NOMO-1 treated with DMSO at 0.1 percent for 48 hours (cell line): ENCODE data around the gene STYK1.
"Not testable (repeated sequence)": the region's sequence is repeated elsewhere in the genome, so short reads cannot be mapped to it uniquely, and the experiment has no call there.

Experiments used
- DNase-seq: peaks from one replicate; lab custom pipeline; 2025; ENCODE audit not compliant: unreplicated experiment; lab: John Stamatoyannopoulos, UW

STYK1 gene

GRCh38 chr12:10621278-10621677 lies 52.6 kb downstream of the STYK1 start:
- no peak for DNase-seq

- DNase-seq: no peak
These were observed 53.6 kb downstream of the STYK1 start for GRCh38 chr12:10620078-10620779.

GRCh38 chr12:10618338-10618987 lies 55.4 kb downstream of the STYK1 start:
- no peak for DNase-seq

- DNase-seq: no peak
These were observed 56.0 kb downstream of the STYK1 start for GRCh38 chr12:10617863-10618262.

- no peak for DNase-seq
These were observed 58.3 kb downstream of the STYK1 start for GRCh38 chr12:10615532-10615931.

GRCh38 chr12:10614056-10614370 lies 59.8 kb downstream of the STYK1 start:
- no peak for DNase-seq

- DNase-seq: peak; percentile 93
These were observed 60.4 kb downstream of the STYK1 start, which contains the start of gene MAGOHB for GRCh38 chr12:10613349-10614055. MAGOHB (minus strand) TSS chr12:10613609; CDS start chr12:10613532, 77 bp downstream.

- peak; percentile 49 for DNase-seq
These were observed 60.9 kb downstream of the STYK1 start for GRCh38 chr12:10612984-10613348.

- DNase-seq: no peak
These were observed 61.7 kb downstream of the STYK1 start for GRCh38 chr12:10612110-10612509.

- DNase-seq: not testable (repeated sequence)
These were observed 62.6 kb downstream of the STYK1 start for GRCh38 chr12:10611258-10611657.

- DNase-seq: no peak
These were observed 63.7 kb downstream of the STYK1 start for GRCh38 chr12:10610188-10610587.

GRCh38 chr12:10607885-10608458 lies 65.9 kb downstream of the STYK1 start:
- DNase-seq: peak; percentile 3

- no peak for DNase-seq
These were observed 72.0 kb downstream of the STYK1 start for GRCh38 chr12:10601860-10602259.

GRCh38 chr12:10600988-10601387 lies 72.9 kb downstream of the STYK1 start:
- no peak for DNase-seq

GRCh38 chr12:10595881-10596280 lies 78.0 kb downstream of the STYK1 start:
- no peak for DNase-seq

GRCh38 chr12:10590966-10591365 lies 82.9 kb downstream of the STYK1 start:
- no peak for DNase-seq

GRCh38 chr12:10584415-10584814 lies 89.4 kb downstream of the STYK1 start:
- DNase-seq: no peak

- no peak for DNase-seq
These were observed 91.1 kb downstream of the STYK1 start for GRCh38 chr12:10582704-10583103.

- DNase-seq: not testable (repeated sequence)
These were observed 91.7 kb downstream of the STYK1 start for GRCh38 chr12:10582133-10582532.

GRCh38 chr12:10574307-10574706 lies 99.5 kb downstream of the STYK1 start:
- DNase-seq: no peak

- not testable (repeated sequence) for DNase-seq
These were observed 101.8 kb downstream of the STYK1 start for GRCh38 chr12:10572021-10572490.

- DNase-seq: no peak
These were observed 102.7 kb downstream of the STYK1 start for GRCh38 chr12:10571141-10571540.
